OCI-LY7 (cell line): ENCODE data around the gene LSM14B. TPM values are rescaled to one million over a fixed set of nuclear protein-coding genes. Genes with fewer than 3 reads are reported as not detected.

Source experiments
- BruUV-seq: library from RNA; stranded (reverse); fragments of 400-500 nt; replicated peaks from 2 replicates; lab custom pipeline; 2021; lab: Mats Ljungman, UMichigan
- CTCF ChIA-PET: fragments of 300-600 bp; sonication (Branson Sonifier 250); formaldehyde crosslinking; loops from one replicate; lab custom pipeline; 2022; ENCODE audit warnings: antibody characterized with exemption; ENCODE audit not compliant: unreplicated experiment; lab: Charles Lee
- POLR2A ChIA-PET: fragments of 300-600 bp; sonication (Branson Sonifier 250); formaldehyde crosslinking; loops from one replicate; lab custom pipeline; 2022; ENCODE audit warnings: antibody characterized with exemption; lab: Charles Lee
- DNase-seq: peaks from one replicate; pipeline ENCODE4 v3.0.0-alpha.2; 2015; ENCODE audit warnings: low spot score
- H2AFZ ChIP-seq: fragments of 200-600 bp; sonication (generic), shearing (Covaris generic); 2 replicates; pipeline ENCODE4 v1.6.1; 2014; ENCODE audit warnings: mild to moderate bottlenecking, antibody characterized with exemption, low read length, moderate library complexity
- H3K27ac ChIP-seq: fragments of 200-600 bp; sonication (generic); 2 replicates; pipeline ENCODE4 v1.5.1; 2014; ENCODE audit warnings: mixed run types, low read depth, mild to moderate bottlenecking, moderate library complexity, low read length, inconsistent platforms; ENCODE audit not compliant: poor library complexity, severe bottlenecking
- H3K36me3 ChIP-seq: fragments of 200-600 bp; sonication (generic); 2 replicates; pipeline ENCODE4 v1.6.1; 2014; ENCODE audit warnings: mild to moderate bottlenecking, antibody characterized with exemption, low read length, moderate library complexity, mixed read lengths; ENCODE audit not compliant: insufficient read depth
- H3K4me1 ChIP-seq: fragments of 200-600 bp; sonication (generic); 2 replicates; pipeline ENCODE4 v1.5.1; 2014; ENCODE audit warnings: mild to moderate bottlenecking, low read length; ENCODE audit not compliant: insufficient read depth, poor library complexity, severe bottlenecking
- H3K4me2 ChIP-seq: fragments of 200-600 bp; sonication (generic); 2 replicates; pipeline ENCODE4 v1.6.1; 2014; ENCODE audit warnings: mild to moderate bottlenecking, low read length
- H3K4me3 ChIP-seq: fragments of 200-600 bp; sonication (generic); 2 replicates; pipeline ENCODE4 v1.5.1; 2014; ENCODE audit warnings: mild to moderate bottlenecking, low read depth, low read length; ENCODE audit not compliant: poor library complexity, severe bottlenecking
- H3K79me2 ChIP-seq: fragments of 200-600 bp; sonication (generic); 2 replicates; pipeline ENCODE4 v1.6.1; 2016; ENCODE audit warnings: low read depth, mild to moderate bottlenecking, low read length, moderate library complexity, mixed read lengths; ENCODE audit not compliant: insufficient read depth
- H3K9me2 ChIP-seq: fragments of 200-600 bp; sonication (generic); 2 replicates; pipeline ENCODE4 v1.6.1; 2016; ENCODE audit warnings: mild to moderate bottlenecking, low read length, mixed read lengths; ENCODE audit not compliant: insufficient read depth
- H3K9me3 ChIP-seq: fragments of 200-600 bp; sonication (generic); 2 replicates; pipeline ENCODE4 v1.6.1; 2014; ENCODE audit warnings: mild to moderate bottlenecking, mixed run types, low read length, mixed read lengths
- H4K20me1 ChIP-seq: fragments of 200-600 bp; sonication (generic); 2 replicates; pipeline ENCODE4 v1.6.1; 2014; ENCODE audit warnings: mild to moderate bottlenecking, antibody characterized with exemption, low read length, moderate library complexity, mixed read lengths; ENCODE audit not compliant: insufficient read depth
- EZH2phosphoT487 ChIP-seq: fragments of 200-600 bp; sonication (generic); IDR thresholded peaks from 2 replicates; pipeline ENCODE4 v1.6.1; 2018; ENCODE audit warnings: low read depth, borderline replicate concordance, mild to moderate bottlenecking, mixed run types, antibody characterized with exemption, low read length, moderate library complexity, mixed read lengths
- intact Hi-C: fragments of 100-400 bp; cut with micrococcal nuclease; formaldehyde crosslinking; loops from one replicate; pipeline ENCODE4 v1.10.0; 2022; ENCODE audit not compliant: unreplicated experiment
- total RNA-seq, 2 experiments: library from RNA; depleted of rRNA in 1 of 2; stranded (reverse); fragments of >200 nt in 1 of 2; shearing (Covaris generic) in 1 of 2; gene quantifications; 2 replicates each; pipeline ENCODE4 v1.2.3, GENCODE V29; 2014 to 2022
- TF ChIP-seq, protein P1 (sequence below): fragments of 200-600 bp; sonication (generic); conservative IDR thresholded peaks from 2 replicates; pipeline ENCODE4 v1.5.1; 2014; ENCODE audit warnings: mild to moderate bottlenecking, antibody characterized with exemption, low read length, moderate library complexity, mixed read lengths

Gene LSM14B
- total RNA-seq, 2 experiments from 2014 or later: 44.7 to 53.7 TPM

DNA sequence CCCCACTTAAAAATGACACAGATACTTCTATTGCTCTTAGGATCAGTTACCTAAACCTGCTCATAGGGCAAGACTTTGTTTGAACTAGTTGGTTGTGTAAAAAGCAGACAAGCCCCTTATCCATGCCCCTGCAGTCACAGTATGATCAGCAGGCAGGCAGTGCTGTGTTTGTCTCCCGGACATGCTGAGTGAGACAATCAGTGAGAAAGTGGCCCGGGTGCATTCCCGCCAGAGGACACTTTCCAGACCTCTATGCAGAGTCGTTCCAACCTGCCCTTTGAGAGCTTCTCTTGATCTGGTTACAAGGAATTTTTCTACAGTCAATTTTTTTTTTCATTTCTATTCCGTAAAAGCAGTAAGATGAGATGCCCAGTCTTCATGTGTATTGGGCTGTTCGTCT lies 6.2 kb downstream of the LSM14B start:
- TF ChIP-seq, protein P1, sequence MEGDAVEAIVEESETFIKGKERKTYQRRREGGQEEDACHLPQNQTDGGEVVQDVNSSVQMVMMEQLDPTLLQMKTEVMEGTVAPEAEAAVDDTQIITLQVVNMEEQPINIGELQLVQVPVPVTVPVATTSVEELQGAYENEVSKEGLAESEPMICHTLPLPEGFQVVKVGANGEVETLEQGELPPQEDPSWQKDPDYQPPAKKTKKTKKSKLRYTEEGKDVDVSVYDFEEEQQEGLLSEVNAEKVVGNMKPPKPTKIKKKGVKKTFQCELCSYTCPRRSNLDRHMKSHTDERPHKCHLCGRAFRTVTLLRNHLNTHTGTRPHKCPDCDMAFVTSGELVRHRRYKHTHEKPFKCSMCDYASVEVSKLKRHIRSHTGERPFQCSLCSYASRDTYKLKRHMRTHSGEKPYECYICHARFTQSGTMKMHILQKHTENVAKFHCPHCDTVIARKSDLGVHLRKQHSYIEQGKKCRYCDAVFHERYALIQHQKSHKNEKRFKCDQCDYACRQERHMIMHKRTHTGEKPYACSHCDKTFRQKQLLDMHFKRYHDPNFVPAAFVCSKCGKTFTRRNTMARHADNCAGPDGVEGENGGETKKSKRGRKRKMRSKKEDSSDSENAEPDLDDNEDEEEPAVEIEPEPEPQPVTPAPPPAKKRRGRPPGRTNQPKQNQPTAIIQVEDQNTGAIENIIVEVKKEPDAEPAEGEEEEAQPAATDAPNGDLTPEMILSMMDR: no peak
- TF ChIP-seq EZH2phosphoT487: no peak
- peaks cover 27% of the 10 kb centered on the region for H3K4me1 ChIP-seq
- H3K4me3 ChIP-seq: no peak overlapping the region
- no peak for DNase-seq
- BruUV-seq: no TSS peak
- no peak overlapping the region for H3K4me2 ChIP-seq
- H3K9me2 ChIP-seq: no peaks in the 10 kb centered on the region
- ChIA-PET CTCF (no interaction called here), POLR2A (no interaction called here)
- peaks cover 12% of the 10 kb centered on the region for H3K79me2 ChIP-seq
- peaks cover 9% of the 10 kb centered on the region for H4K20me1 ChIP-seq
- H3K9me3 ChIP-seq: no peaks in the 10 kb centered on the region
- intact Hi-C loops: no loop called here
- peak overlapping the region; percentile 73 for H3K27ac ChIP-seq
- H2AFZ ChIP-seq: no peak overlapping the region
- peaks cover 100% of the 10 kb centered on the region for H3K36me3 ChIP-seq

- no peaks in the 10 kb centered on the region for H3K79me2 ChIP-seq
- H3K9me3 ChIP-seq: no peaks in the 10 kb centered on the region
- ChIA-PET POLR2A (interaction anchor here (0.6 to 1.3 kb wide), 2 partner anchors 11 to 160 kb away, joined by 3 read pairs; no protein-coding TSS in a partner anchor), CTCF (interaction anchor here (1.5 kb wide), 1 partner anchor 120 kb away, joined by 6 read pairs; no protein-coding TSS in a partner anchor)
- H3K4me3 ChIP-seq: peak overlapping the region; percentile 13
- BruUV-seq: no TSS peak
- H2AFZ ChIP-seq: no peak overlapping the region
- peak; percentile 63 for DNase-seq
- peaks cover 100% of the 10 kb centered on the region for H3K36me3 ChIP-seq
- TF ChIP-seq EZH2phosphoT487: no peak
- TF ChIP-seq, protein P1: no peak
- peak overlapping the region; percentile 57 for H3K4me2 ChIP-seq
- peak overlapping the region; percentile 73 for H3K27ac ChIP-seq
- peaks cover 19% of the 10 kb centered on the region for H3K4me1 ChIP-seq
- intact Hi-C loops: no loop called here
- no peaks in the 10 kb centered on the region for H3K9me2 ChIP-seq
- H4K20me1 ChIP-seq: no peaks in the 10 kb centered on the region
Measured at GRCh38 chr20:62129731-62130531, 7.7 kb downstream of the LSM14B start.
